ENCODE data around the gene LAMC1. TPM values are rescaled to one million over a fixed set of nuclear protein-coding genes. Genes with fewer than 3 reads are reported as not detected.

The LAMC1 gene
- total RNA-seq, 1 experiment from 2014 or later: 61.2 TPM

GRCh38 chr1:183081402-183082120, 58.3 kb downstream of the LAMC1 start:
- Histone ChIP-seq H3K4me1 (ENCODE audit: control insufficient read depth in 1 of 2, insufficient read depth in 2 of 2, low read length in 2 of 2) (peaks cover 16 to 27% of the 10 kb centered on the region in 2 experiments), H3K27ac (ENCODE audit: low read depth, low read length) (no peak overlapping the region)

More at GRCh38 chr1:183081402-183082120, 58.3 kb downstream of the LAMC1 start:
- Histone ChIP-seq H3K4me2 (ENCODE audit: low read length) (no peak overlapping the region), H3K9ac (ENCODE audit: low read length) (no peak overlapping the region), H3K27me3 (ENCODE audit: insufficient read depth, low read length) (no peaks in the 10 kb centered on the region), H2AFZ (ENCODE audit: low read depth, low read length, poor library complexity, severe bottlenecking) (no peak overlapping the region), H3K9me3 (ENCODE audit: control insufficient read depth in 1 of 2, insufficient read depth in 1 of 2, low read depth in 1 of 2, low read length in 2 of 2) (no peaks in the 10 kb centered on the region), H3K79me2 (ENCODE audit: insufficient read depth, low read length) (peaks cover 32% of the 10 kb centered on the region), H3K9me2 (ENCODE audit: insufficient read depth) (no peaks in the 10 kb centered on the region), H3K4me3 (replicated peaks in 1 of 2; ENCODE audit: low read depth in 1 of 2, low read length in 2 of 2) (no peak overlapping the region), H4K20me1 (ENCODE audit: insufficient read depth) (no peaks in the 10 kb centered on the region), H3K36me3 (ENCODE audit: control insufficient read depth in 1 of 2, insufficient read depth in 2 of 2, low read length in 2 of 2) (no peaks in the 10 kb centered on the region)
- no peak for DNase-seq (ENCODE audit: low read depth, low spot score)
- intact Hi-C loops (cut with micrococcal nuclease): no loop called here
- ChIA-PET RAD21 (ENCODE audit: low non-redundant PET in 1 of 2, low total read pairs in 2 of 2, uncharacterized antibody in 2 of 2, unreplicated experiment in 2 of 2) (no interaction called here), CTCF (no interaction called here), POLR2A (no interaction called here)
- BruUV-seq (replicated peaks): no TSS peak
- no peak for ATAC-seq
- no peak for TF ChIP-seq MAX (IDR thresholded peaks at IDR 0.05)
- no peak for TF ChIP-seq EGR1 (IDR thresholded peaks at IDR 0.05; ENCODE audit: low read depth)
- no peak for TF ChIP-seq ZFX (IDR thresholded peaks at IDR 0.05)
- no peak for TF ChIP-seq POLR2A (IDR thresholded peaks at IDR 0.05; ENCODE audit: borderline replicate concordance, extremely low read depth, insufficient read depth, insufficient read length)
- no peak for TF ChIP-seq EZH2 (IDR thresholded peaks at IDR 0.05)
- TF ChIP-seq ZBTB33 (IDR thresholded peaks at IDR 0.05; ENCODE audit: extremely low read depth, insufficient replicate concordance, low read length): no peak
- no peak for TF ChIP-seq CTCF (IDR thresholded peaks at IDR 0.05 in 2 of 3, conservative IDR thresholded peaks at IDR 0.05 in 1 of 3; ENCODE audit: borderline replicate concordance in 1 of 3, insufficient read depth in 1 of 3, low read depth in 2 of 3, low read length in 2 of 3)
- no peak for TF ChIP-seq EZH2phosphoT487 (IDR thresholded peaks at IDR 0.05; ENCODE audit: borderline replicate concordance)
- no peak for TF ChIP-seq ATF3 (IDR thresholded peaks at IDR 0.05)
- no peak for TF ChIP-seq SIN3A (IDR thresholded peaks at IDR 0.05; ENCODE audit: low read depth)
- TF ChIP-seq TCF7L2 (IDR thresholded peaks at IDR 0.05; ENCODE audit: borderline replicate concordance, extremely low read depth, insufficient read depth, insufficient read length): no peak
- no peak for TF ChIP-seq ELF1 (IDR thresholded peaks at IDR 0.05; ENCODE audit: borderline replicate concordance, low read depth)
- no peak for TF ChIP-seq REST (IDR thresholded peaks at IDR 0.05; ENCODE audit: low read depth)
- no peak for TF ChIP-seq SP1 (IDR thresholded peaks at IDR 0.05; ENCODE audit: low read depth)
- no peak for TF ChIP-seq SRF (IDR thresholded peaks at IDR 0.05; ENCODE audit: low read depth)
- no peak for TF ChIP-seq CBX3 (IDR thresholded peaks at IDR 0.05; ENCODE audit: low read depth)

All from HCT116 (cell line).